GM12864 (cell line): ENCODE data around the gene TMC2.

Experiments used
- DNase-seq: peaks from one replicate; pipeline ENCODE4 v3.0.0-alpha.2; 2011; ENCODE audit warnings: low read depth
- H3K4me3 ChIP-seq: 2 replicates; pipeline ENCODE4 v1.5.1; 2011; ENCODE audit warnings: mild to moderate bottlenecking, low read depth, low read length, control low read depth
- TF ChIP-seq, protein P1 (sequence below): IDR thresholded peaks from 2 replicates; pipeline ENCODE4 v1.5.1; 2011; ENCODE audit warnings: low read depth, mild to moderate bottlenecking, moderate library complexity, low read length, control low read depth, inconsistent platforms; ENCODE audit errors: missing control alignments

TMC2 gene

DNA sequence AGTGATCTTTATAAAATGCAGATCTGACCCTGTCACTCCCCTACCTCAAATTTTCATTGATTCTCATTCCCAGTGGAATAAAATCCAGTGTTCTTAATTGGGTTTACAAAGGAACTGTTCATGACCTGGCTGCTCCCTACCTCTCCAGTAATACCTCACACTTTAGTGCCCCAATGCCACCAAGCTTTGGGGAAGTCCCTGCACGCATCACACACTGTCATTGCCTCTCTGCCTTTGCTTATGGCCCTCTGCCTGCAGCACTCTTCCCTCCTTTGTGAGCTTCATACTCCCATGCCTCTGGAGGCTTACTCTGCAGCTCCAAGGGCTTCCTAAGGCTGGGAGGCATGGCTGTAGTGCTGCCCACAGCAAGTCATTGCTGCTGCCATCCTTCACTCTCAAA, 57.4 kb downstream of the TMC2 start:
- DNase-seq, result no peak
- H3K4me3 ChIP-seq, result no peak overlapping the region
- TF ChIP-seq, protein P1, sequence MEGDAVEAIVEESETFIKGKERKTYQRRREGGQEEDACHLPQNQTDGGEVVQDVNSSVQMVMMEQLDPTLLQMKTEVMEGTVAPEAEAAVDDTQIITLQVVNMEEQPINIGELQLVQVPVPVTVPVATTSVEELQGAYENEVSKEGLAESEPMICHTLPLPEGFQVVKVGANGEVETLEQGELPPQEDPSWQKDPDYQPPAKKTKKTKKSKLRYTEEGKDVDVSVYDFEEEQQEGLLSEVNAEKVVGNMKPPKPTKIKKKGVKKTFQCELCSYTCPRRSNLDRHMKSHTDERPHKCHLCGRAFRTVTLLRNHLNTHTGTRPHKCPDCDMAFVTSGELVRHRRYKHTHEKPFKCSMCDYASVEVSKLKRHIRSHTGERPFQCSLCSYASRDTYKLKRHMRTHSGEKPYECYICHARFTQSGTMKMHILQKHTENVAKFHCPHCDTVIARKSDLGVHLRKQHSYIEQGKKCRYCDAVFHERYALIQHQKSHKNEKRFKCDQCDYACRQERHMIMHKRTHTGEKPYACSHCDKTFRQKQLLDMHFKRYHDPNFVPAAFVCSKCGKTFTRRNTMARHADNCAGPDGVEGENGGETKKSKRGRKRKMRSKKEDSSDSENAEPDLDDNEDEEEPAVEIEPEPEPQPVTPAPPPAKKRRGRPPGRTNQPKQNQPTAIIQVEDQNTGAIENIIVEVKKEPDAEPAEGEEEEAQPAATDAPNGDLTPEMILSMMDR, result no peak

DNA sequence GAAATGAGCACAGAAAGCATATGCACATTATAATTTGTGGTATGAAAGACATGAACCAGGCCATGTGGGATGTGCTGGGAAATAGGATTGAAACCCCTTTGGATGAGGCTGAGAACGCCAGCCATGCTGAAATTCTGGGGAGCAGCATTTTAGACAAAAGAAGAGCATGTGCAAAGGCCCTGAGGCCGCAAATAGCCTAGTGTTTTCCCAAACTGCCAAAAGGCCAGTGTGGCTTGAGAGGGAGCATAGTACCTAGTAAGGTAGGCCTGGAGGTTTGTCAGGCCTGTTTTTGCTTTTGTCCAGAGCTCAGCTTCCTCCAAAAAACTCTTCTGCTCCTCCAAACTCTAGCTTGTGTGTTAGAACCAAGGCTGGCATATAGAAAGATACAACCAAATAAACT, 58.7 kb downstream of the TMC2 start:
- TF ChIP-seq, protein P1, result no peak
- no peak for DNase-seq
- no peak overlapping the region for H3K4me3 ChIP-seq

DNA sequence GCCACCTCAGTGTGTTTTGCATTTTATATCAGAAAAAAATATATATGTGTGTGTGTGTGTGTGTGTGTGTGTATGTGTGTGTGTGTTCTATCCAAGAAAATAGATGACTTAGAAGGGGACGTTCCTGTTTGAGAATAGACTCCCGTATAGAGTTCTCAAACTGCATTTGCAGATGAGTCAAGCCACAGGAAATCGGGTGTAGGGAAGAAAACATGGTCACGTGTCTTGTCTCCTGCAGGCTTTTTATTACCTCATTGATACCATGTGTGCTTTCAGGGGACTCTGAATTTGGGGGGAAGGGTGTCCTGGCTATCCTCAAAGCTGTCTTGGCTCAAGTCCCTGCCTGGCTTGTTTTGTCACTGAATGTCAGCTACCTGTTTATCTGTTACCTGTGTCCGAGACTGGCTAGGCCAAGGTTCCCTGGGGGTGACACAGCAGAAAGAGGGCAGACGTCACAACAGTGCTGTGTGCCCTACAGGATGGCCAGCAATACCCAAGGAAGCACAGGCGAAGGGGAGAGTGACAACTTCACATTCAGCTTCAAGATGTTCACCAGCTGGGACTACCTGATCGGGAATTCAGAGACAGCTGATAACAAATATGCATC, 60.4 kb downstream of the TMC2 start:
- TF ChIP-seq, protein P1, result no peak
- H3K4me3 ChIP-seq, result no peak overlapping the region
- no peak for DNase-seq

DNA sequence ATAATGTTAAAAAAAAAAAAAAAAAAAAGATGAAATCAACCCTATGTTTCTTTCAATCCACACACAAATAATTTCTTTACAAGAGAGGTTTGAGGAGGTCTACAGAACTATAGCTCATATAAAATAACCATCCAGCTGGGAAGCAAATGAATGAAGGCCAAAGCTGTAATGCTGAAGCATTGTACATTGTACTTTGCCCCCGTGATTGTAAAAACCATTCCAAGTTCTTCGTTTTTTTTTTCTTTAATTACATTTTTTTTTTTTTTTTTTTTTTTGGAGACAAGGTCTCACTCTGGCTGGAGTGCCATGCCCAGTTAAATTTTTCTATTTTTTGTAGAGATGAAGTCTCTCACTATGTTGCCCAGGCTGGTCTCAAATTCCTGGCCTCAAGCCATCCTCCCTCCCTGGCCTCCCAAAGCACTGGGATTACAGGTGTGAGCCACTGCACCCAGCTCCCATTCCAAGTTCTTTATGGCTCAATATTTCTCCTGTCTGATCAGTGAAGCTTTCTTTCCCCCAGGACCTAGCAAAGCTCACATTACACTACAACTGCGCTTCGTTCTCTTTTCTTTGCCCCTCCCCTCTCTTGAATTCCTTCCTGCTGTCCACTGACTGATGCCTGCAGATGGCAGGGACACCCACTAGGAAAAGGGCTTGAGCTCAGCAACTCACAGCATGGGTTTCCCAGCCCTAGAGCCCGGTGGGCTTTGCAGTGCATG, 63.1 kb downstream of the TMC2 start:
- DNase-seq, result no peak
- TF ChIP-seq, protein P1, result no peak
- H3K4me3 ChIP-seq, result no peak overlapping the region

DNA sequence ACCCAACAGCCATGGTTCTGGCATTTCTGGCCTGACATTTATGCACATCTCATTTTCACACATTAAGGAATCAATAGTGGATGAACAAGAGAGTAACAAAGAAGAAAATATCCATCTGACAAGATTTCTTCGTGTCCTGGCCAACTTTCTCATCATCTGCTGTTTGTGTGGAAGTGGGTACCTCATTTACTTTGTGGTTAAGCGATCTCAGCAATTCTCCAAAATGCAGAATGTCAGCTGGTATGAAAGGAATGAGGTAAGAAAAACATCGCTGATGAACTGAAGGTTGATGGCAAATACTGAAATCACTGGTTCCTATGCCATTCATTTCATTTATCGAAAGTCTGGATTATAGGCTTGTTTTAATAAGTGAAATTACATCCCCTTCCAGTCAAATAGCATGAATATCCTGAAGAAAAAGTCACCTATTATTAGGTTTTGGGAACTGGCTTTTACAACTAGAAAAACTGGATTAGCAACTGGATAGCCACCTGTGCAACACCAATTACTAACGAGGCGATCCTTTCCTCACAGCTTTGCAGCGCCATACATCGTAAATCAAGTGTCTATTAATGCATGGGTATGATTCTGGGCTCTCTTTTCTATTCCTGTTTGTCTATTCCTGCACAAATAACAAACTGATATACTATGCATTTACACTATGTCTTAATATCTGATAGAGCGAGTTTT, 65.8 kb downstream of the TMC2 start:
- TF ChIP-seq, protein P1, result no peak
- no peak overlapping the region for H3K4me3 ChIP-seq
- DNase-seq, result no peak

DNA sequence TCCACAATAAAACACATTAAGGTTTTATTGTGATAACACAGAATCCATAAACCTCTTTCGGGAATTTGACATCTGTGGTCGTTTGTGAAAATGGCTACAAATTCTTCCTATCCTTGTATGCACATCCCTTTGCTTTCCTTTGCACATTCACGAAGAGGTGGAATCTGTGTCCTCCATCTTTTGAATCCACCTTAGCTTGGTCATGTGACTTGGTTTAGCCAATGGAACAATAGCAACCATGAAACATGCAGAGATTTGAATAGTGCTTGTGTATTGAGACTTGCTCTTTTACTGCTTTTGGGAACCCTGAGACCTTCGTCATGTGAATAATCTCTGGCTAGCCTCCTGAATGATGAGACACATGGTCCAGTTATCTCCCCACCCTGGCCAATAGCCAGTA, 66.4 kb downstream of the TMC2 start:
- TF ChIP-seq, protein P1, result no peak
- no peak overlapping the region for H3K4me3 ChIP-seq
- DNase-seq, result no peak
